HG03342 (cell line): ENCODE results near the gene DOK3.

ENCODE experiments used
- ATAC-seq: cut with Tn5 transposase; IDR thresholded peaks from one replicate; pipeline ENCODE4 v1.9.1; 2021; ENCODE audit warnings: mild to moderate bottlenecking, moderate library complexity; ENCODE audit not compliant: unreplicated experiment

Gene DOK3

GRCh38 chr5:177484902-177485549 is 24.6 kb downstream of the DOK3 start:
- no peak for ATAC-seq

- ATAC-seq = no peak
Measured at GRCh38 chr5:177483994-177484901, 25.4 kb downstream of the DOK3 start.

- ATAC-seq = no peak
Measured at GRCh38 chr5:177483042-177483441, 26.6 kb downstream of the DOK3 start.

DNA sequence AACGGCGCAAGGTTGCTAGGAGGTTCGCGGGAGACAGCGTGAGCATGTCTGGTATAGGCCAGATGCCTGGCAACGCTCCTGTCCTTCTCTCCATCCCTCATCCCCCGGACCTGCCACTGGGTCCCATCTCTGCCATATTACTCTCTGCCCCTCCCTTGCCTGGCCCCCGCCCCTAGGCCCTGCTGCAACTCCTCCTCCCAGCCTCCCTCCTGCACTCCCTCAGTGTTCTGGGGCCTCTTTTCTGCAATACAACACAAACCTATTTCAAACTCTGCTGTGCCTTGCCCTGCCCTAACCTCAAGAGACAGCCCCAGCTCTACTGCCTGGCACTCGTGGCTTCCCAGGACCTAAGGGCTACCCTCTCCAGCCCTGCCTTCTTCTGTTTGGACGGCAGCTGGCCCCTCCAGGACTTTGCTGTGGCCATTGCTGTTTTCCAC is 27.2 kb downstream of the DOK3 start:
- ATAC-seq = no peak

DNA sequence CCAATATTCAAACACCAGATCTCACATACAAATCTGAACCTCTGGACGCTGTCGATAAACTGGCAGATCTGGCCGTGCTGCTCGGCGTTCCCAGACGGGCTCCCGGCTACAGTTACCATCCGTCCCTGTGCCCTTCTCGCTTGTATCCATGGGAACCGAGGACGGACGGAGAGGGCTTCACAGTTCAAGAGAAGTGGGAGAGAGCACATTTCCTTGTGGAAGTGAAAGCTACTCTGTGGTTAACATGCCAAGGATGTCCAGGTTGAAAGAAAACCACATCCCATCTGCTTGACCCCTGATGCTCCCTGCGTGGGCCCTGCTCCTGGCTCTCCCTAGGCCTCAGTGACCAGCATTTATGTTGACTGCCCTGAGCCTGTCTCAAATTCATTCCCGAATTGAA is 29.9 kb downstream of the DOK3 start:
- no peak for ATAC-seq

DNA sequence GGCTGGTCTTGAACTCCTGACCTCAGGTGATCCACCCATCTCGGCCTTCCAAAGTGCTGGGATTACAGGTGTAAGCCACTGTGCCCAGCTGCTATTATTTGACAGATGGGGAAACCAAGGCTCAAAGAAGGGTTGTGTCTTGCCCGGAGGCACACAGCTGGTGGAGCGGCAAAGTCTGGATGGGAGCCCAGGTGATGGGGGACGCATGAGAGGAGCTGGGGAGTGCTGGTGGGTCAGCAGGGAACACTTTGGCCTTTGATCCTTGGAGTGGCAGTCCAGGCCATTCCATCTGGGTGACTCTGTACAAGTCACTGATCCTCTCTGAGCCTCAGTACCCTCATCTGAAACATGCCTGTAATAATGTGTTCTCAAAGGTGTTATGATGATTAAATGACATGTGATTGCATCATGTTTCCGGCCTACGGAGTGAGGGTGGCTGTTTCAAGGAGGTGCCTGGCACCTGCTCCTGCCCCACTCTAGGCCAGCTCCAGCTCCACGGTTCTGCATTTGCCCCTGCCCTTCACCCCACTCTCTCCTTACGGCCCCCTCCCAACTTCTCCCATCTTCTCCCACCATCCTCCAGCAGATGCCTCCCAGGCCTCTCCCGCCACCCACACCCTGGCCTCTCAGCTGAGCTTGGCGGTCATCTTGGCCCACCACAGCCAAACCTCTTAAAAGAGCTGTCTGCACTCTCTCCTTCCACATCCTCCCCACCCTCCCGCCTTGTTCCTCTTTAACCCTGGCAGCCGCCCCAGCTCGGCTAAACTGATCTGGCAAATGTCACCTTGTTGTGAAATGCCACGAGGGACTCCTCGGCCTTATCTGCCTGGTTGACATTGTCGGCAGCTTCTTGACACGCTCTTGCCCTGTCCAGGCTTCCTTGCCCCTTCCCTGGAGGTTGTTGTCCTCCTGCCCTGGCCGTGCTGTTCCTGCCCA is 30.6 kb downstream of the DOK3 start:
- no peak for ATAC-seq

DNA sequence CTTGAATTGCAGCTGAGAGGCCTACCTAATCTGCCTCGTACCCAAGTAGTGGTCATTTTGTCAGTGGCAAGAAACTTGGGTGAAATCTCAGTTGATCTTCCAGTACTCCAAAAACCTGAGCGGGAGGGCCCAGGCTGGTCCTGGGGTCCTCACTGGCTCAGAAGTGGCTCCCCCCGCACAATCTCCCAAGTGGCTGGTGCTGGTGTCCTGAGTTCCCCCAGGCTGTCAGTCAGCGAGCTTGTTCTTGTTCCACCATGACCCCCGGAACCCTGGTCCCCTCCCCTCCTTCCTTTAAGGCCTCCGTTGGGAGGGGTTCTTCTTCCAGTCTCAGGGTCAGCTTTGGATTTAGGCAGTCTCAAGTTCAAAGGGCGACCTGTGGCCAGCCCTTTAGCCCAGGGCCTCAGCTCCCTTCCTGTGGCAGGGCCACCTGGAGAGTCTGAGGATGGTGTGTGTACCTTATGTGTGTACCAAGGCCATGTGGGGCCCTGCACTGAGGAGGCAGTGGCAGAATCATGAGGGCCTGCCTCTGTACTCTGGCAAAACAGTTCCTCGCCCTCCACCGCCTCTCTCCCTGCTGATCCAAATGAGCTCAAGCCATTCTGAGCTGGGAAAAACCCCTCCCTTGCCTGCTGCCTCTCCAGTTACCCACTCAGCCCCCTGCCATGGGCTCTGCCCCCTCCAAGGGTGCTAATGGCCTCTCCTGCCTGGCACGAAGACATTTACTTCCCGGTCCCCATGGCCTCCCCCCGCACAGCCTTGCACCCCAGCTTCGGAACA is 31.7 kb downstream of the DOK3 start:
- ATAC-seq = no peak

- ATAC-seq = no peak
Measured at GRCh38 chr5:177476531-177477233, 32.9 kb downstream of the DOK3 start.

- no peak for ATAC-seq
Measured at GRCh38 chr5:177475563-177476427, 33.8 kb downstream of the DOK3 start.

DNA sequence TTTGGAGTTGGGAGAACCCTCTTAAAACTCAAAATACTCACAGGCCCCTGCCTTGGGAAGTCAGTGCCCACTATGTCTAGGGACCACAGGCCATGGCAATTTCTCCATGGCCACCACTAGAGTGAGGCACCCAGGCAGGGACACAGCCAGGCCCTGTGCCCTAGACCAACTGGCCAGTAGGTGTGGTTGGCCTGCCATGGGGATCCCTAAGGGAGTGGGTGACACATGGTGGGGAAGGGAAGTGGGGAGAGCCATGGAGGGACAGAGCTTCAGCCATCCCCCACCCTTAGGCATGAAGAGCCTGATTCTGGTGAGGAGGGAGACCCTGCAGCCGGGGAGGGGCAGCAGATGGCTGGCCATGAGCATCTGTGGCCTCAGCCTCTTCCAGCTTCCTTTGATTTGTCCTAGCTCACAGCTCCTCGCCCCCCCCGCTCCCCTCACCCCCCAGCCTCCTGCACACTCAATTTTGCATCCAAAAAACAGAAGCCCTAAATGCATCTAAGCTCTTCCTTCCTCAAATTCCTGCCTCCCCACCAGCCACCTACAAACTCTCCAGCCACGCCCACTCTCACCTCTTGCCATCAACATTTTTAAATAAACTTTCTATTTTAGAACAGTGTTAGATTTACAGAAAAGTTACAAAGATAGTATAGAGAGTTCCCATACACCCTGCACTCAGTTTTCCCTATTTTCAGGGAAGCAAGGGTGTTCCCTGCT is 34.6 kb downstream of the DOK3 start:
- no peak for ATAC-seq

DNA sequence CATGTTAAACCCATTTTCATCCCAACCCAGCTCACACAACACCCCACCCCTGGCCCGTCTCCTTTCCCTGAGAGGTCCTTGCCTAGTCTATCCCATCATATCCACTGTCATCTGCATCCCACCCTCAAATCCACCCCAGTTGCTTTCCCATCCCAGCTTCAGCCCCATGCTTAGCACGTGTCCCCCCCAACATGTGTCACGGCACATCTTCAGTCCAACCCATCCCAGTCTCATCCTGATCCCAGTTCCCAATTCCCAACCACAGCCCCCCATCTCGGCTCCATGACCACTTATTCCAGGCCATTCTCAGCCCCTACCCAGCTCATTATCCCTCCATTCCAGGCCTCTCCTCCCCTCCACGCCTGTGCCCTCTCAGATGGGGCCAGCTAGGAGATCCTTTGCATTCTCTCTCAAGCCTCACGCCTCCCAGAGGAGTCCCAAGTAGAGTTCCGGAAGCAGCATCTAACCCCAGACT is 35.6 kb downstream of the DOK3 start:
- ATAC-seq = no peak

DNA sequence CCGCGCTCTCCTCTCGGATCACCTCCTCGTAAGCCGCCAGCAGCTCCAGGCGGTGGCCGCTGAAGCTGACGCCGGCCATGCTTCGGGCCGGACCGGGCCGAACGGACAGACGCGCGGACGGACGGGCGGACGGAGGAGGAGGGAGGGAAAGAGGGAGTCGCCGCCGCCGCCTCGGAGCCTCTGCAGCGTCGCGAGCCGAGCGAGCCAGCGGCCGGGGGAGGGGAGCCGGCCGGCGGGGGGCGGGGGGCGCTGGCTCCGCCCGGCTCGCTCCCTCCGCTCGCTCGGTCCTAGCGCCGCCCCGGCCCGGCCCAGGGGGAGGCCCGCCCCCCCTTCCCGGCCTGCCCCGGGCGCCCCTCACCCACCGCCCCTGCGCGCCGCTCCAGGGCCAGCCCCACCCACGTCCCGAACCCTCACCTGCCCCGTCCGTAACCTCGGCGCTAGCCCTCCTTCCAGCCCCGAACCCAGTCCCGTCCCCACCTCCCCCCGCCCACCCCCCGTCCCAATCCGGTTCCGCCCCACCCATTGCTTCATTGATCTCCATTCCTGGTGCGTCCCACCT is 36.1 kb downstream of the DOK3 start, which contains the start of gene DBN1:
DBN1 (minus strand) TSS at position 192 of the 559 bp plus-strand sequence; CDS start at position 79, 113 bp downstream.
- peak; percentile 24 for ATAC-seq

DNA sequence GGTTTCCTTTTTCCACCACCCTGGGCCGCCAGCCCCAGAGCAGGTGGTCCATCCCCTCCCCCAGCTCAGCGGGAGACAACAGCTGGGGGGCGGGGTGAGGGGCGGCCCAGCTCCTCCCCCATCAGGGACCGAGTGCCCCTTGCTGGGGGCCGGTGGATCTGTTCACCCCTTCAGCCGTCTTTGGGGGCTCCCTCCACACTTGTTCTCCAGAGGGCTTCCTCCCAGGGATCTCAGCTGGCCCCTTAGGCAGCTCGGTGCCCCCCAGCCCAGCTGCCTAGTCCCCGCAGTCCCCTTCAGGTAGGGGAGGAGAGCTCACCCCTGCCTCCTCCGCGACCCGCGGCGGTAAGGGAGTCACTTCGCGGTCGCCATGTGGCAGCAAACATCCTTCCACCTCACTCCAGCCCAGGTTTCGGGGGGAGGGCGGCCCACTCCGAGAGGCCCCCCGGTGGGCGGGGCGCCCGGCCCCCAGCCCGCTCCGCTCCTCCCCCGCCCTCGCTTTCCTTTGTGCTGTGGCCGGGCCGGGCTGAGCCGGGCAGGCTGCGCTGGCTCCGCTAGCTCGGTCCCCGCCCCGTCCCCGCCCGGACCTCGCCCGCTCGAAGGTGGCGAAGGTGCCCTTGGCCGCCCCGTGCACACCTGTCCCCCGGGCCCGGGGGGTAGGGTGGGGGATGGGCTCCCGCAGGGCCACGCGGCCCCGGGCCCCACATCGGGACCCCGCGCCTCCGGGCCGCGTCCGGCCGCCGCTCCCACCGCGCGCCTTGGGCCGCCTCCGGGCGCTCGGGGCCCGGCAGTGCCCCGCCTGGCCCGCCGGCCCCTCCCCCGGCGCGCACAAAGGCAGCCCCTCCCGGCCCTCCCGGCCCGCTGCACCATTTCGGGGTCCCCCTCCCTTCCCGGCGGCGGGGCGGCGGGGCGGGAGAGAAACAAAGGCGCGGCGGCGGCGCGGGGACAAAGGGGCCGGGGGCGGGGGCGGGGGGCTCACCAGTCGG is 36.9 kb downstream of the DOK3 start:
- peak; percentile 41 for ATAC-seq

- no peak for ATAC-seq
Measured at GRCh38 chr5:177471610-177472356, 37.8 kb downstream of the DOK3 start.

DNA sequence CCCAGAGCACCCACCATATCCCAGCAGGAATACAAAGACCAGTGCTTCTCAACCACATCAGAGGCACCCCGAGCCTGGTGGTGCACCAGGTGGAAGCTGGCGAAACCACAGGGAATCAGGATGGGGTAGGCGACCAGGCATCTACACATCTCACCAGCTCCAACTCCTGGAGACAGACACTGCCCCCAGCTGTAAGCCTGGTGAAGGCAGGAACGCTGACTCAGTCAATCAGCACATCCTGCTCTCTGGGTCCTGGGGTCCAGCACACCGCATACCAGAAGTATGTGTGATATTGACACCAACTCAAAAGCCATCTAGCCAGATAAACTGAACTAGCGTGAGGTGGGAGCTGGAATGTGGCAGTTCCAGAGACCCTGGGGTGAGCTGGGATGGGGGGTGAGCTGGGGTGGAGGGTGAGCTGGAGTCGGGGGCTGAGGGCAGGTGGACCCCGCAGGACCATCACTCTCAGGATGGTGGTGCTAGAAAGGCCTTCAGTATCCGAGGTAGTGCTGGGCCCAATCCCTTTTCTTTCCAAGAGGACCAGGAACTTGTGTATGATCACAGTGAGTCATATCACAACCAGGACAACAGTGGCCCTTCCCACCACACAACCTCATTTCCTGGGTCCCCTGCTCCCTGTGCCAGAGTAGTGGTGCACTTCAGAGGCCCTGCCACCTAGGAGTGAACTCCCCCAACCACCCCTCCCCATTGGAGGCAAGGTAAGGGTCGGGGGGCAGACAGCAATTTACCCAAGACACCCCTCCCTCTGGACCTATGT is 38.7 kb downstream of the DOK3 start:
- no peak for ATAC-seq
